NCI-H524 (cell line): ENCODE data around the gene FBXO4.
"Not testable (repeated sequence)": the region's sequence is repeated elsewhere in the genome, so short reads cannot be mapped to it uniquely, and the experiment has no call there.

Experiments
- DNase-seq, 2 experiments: peaks; one replicate each; lab custom pipeline; 2025; lab: John Stamatoyannopoulos, UW

FBXO4 gene

DNA sequence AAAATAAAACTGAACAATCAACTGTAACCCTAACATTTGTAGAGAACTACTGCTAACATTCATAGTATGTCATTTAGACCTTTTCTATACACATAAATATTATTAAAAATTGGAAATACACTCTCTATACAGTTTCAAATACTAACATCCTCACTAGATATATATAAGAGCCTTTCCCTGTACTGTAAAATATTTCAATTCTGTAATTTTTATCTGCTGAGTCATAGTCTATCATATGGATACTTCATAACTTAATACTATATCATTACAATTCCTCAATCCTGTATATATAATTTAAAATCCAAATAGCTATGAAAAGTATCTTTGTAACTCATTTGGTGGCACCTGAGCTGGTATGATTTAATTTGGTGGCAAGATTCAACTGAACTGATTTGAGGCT is 55.8 kb downstream of the FBXO4 start:
- DNase-seq: no peak

DNA sequence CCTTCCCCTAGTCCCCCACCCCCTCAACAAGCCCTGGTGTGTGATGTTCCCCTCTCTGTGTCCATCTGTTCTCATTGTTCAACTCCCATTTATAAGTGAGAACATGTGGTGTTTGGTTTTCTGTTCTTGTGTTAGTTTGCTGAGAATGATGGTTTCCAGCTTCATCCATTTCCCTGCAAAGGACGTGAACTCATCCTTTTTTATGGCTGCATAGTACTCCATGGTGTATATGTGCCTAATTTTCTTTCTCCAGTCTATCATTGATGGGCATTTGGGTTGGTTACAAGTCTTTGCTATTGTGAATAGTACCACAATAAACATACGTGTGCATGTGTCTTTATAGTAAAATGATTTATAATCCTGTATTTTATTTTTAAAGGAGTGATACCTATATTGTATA is 57.8 kb downstream of the FBXO4 start:
- not testable (repeated sequence) for DNase-seq

DNA sequence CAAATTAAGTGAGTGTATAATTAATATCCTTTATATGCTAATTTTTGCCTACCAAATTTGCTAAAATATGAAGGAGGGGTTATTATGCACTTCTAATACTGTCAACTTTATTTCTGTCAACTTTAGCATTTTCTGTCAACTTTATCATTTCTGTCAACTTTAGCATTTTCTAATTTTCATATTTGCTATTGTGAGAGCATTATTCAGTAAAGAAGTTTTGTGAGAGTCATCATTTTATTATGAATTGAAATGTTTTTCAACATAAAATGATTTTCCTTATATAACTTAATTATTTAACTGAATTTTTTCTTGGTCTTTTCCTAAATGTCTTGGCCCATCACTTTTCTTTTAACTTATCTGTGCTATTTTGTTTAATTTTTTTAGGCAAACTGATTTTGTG is 58.2 kb downstream of the FBXO4 start:
- no peak for DNase-seq

DNA sequence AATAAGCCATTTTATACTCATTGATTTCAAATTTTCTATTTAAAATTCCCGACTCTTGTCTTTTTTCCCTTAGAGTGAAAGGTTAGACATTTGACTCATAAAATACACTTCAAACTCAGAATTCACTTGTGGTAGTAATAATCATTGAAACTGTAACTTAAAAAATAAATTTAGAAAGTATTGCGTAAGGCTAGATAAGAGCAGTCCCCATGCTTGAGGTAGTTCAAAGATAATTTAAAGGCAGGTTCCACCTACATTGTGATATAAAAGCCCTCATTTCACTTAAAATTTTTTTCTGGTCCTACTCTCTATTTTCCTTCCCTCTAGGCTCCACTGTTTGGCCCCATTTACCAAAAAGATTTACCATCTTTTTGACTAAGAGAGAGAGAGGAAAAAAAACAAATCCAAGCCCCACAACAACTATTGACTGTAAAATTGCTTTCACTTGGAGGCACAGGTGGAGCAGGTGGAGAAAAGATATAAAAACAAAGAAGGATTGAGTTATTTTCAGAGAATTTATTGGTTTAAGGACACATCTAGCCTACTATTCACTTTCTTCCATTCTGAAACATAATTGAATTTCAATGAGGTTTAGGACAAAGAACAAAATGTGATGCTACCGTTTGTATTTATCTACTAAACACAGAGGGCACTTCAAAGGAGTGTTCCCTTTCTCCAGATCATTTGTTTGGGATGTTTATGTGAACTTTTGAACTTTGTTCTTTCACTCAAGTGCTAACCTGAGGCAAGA is 61.0 kb downstream of the FBXO4 start:
- no peak for DNase-seq
